Measurements from ENCODE around the gene NUP35. TPM values are rescaled to one million over a fixed set of nuclear protein-coding genes. Genes with fewer than 3 reads are reported as not detected.

The NUP35 gene
- total RNA-seq, 4 donors from 2014 or later, result 0.75 to 29.1 (median 8.0) TPM

- 95 to 100% methylated on average over 1 to 2 of the region's 2 CpGs for WGBS, 2 donors (ENCODE audit: low coverage in 1 of 2)
- Histone ChIP-seq H3K27ac (no peak overlapping the region), H3K27me3 (no peaks in the 10 kb centered on the region), H3K9me3 (no peaks in the 10 kb centered on the region), H3K36me3 (no peaks in the 10 kb centered on the region), H3K4me3 (no peak overlapping the region), H3K4me1 (no peaks in the 10 kb centered on the region)
- DNase-seq, result no peak
- TF ChIP-seq EP300 (IDR thresholded peaks at IDR 0.05; ENCODE audit: low read depth) (no peak), POLR2A (IDR thresholded peaks at IDR 0.05) (no peak), POLR2AphosphoS5 (IDR thresholded peaks at IDR 0.05) (no peak), CTCF (IDR thresholded peaks at IDR 0.05) (no peak)
- in situ Hi-C loops (cut with MboI; ENCODE audit: low pct_ligation_motif_present in 1 of 4, low pct_unique_long_range_greater_than_20kb in 1 of 4, low sequenced_read_pairs in 3 of 4) (no loop called here), intact Hi-C loops (cut with DNase I; ENCODE audit: low total_unique reads) (no loop called here)
These were observed 32.3 kb upstream of the NUP35 start for GRCh38 chr2:183091954-183092345.

GRCh38 chr2:183093857-183094657, 30.2 kb upstream of the NUP35 start:
- Histone ChIP-seq H3K36me3 (no peaks in the 10 kb centered on the region), H3K9me3 (no peaks in the 10 kb centered on the region), H3K27ac (no peak overlapping the region), H3K27me3 (no peaks in the 10 kb centered on the region), H3K4me3 (no peak overlapping the region), H3K4me1 (no peaks in the 10 kb centered on the region)
- DNase-seq, result no peak
- in situ Hi-C loops (cut with MboI; ENCODE audit: low pct_ligation_motif_present in 1 of 4, low pct_unique_long_range_greater_than_20kb in 1 of 4, low sequenced_read_pairs in 3 of 4), result no loop called here
- WGBS, 2 donors (ENCODE audit: low coverage in 1 of 2), result 47 to 64% methylated on average over 2 of the region's 2 CpGs
- intact Hi-C loops (cut with DNase I; ENCODE audit: low total_unique reads), result no loop called here
- no peak for TF ChIP-seq EP300 (IDR thresholded peaks at IDR 0.05; ENCODE audit: low read depth)
- TF ChIP-seq CTCF (IDR thresholded peaks at IDR 0.05), result no peak
- no peak for TF ChIP-seq POLR2A (IDR thresholded peaks at IDR 0.05)
- no peak for TF ChIP-seq POLR2AphosphoS5 (IDR thresholded peaks at IDR 0.05)

- intact Hi-C loops (cut with DNase I; ENCODE audit: low total_unique reads), result no loop called here
- 0 to 66% methylated on average over 1 to 4 of the region's 4 CpGs for WGBS, 2 donors (ENCODE audit: low coverage in 1 of 2)
- Histone ChIP-seq H3K4me3 (no peak overlapping the region), H3K27me3 (no peaks in the 10 kb centered on the region), H3K27ac (no peak overlapping the region), H3K9me3 (no peaks in the 10 kb centered on the region), H3K4me1 (no peaks in the 10 kb centered on the region), H3K36me3 (no peaks in the 10 kb centered on the region)
- in situ Hi-C loops (cut with MboI; ENCODE audit: low pct_ligation_motif_present in 1 of 4, low pct_unique_long_range_greater_than_20kb in 1 of 4, low sequenced_read_pairs in 3 of 4), result no loop called here
- TF ChIP-seq CTCF (IDR thresholded peaks at IDR 0.05) (no peak), POLR2AphosphoS5 (IDR thresholded peaks at IDR 0.05) (no peak), EP300 (IDR thresholded peaks at IDR 0.05; ENCODE audit: low read depth) (no peak), POLR2A (IDR thresholded peaks at IDR 0.05) (no peak)
- DNase-seq, result no peak
These were observed 18.7 kb upstream of the NUP35 start for GRCh38 chr2:183105402-183106134.

- Histone ChIP-seq H3K4me1 (no peaks in the 10 kb centered on the region), H3K4me3 (no peak overlapping the region), H3K9me3 (no peaks in the 10 kb centered on the region), H3K27me3 (no peaks in the 10 kb centered on the region), H3K36me3 (no peaks in the 10 kb centered on the region), H3K27ac (no peak overlapping the region)
- DNase-seq, result no peak
- intact Hi-C loops (cut with DNase I; ENCODE audit: low total_unique reads), result no loop called here
- WGBS, 2 donors (ENCODE audit: low coverage in 1 of 2), result 86 to 93% methylated on average over 3 of the region's 3 CpGs
- TF ChIP-seq EP300 (IDR thresholded peaks at IDR 0.05; ENCODE audit: low read depth) (no peak), POLR2AphosphoS5 (IDR thresholded peaks at IDR 0.05) (no peak), CTCF (IDR thresholded peaks at IDR 0.05) (no peak), POLR2A (IDR thresholded peaks at IDR 0.05) (no peak)
- in situ Hi-C loops (cut with MboI; ENCODE audit: low pct_ligation_motif_present in 1 of 4, low pct_unique_long_range_greater_than_20kb in 1 of 4, low sequenced_read_pairs in 3 of 4), result no loop called here
These were observed 11.7 kb upstream of the NUP35 start for GRCh38 chr2:183112577-183112976.

Measured in transverse colon (tissue), 4 donors.